Fibroblast of lung (primary cell): ENCODE results near the gene CRACDL. TPM values are rescaled to one million over a fixed set of nuclear protein-coding genes. Genes with fewer than 3 reads are reported as not detected.

Experiments
- DNase-seq, 2 donors: peaks; one replicate each; pipeline versions ENCODE4 v3.0.0 to v3.0.0-alpha.2; 2010; ENCODE audit warnings: low read depth in 2 of 2
- H2AFZ ChIP-seq: 2 replicates; pipeline ENCODE4 v1.5.1; 2012; ENCODE audit warnings: low read length, control low read depth, inconsistent platforms
- H3K27ac ChIP-seq: 2 replicates; pipeline ENCODE4 v1.5.1; 2011; ENCODE audit warnings: low read length, control low read depth; ENCODE audit not compliant: insufficient read depth
- H3K27me3 ChIP-seq: 2 replicates; pipeline ENCODE4 v1.5.1; 2011; ENCODE audit warnings: mild to moderate bottlenecking, low read length; ENCODE audit not compliant: control insufficient read depth, insufficient read depth
- H3K36me3 ChIP-seq: 2 replicates; pipeline ENCODE4 v1.5.1; 2011; ENCODE audit warnings: low read length; ENCODE audit not compliant: control insufficient read depth, insufficient read depth
- H3K4me1 ChIP-seq: 2 replicates; pipeline ENCODE4 v1.5.1; 2011; ENCODE audit warnings: low read length; ENCODE audit not compliant: control insufficient read depth, insufficient read depth; ENCODE audit errors: extremely low read depth
- H3K4me2 ChIP-seq: 2 replicates; pipeline ENCODE4 v1.5.1; 2011; ENCODE audit warnings: low read length, control low read depth; ENCODE audit not compliant: insufficient read depth; ENCODE audit errors: extremely low read depth
- H3K4me3 ChIP-seq, 4 experiments: fragments of 200-600 bp in 1 of 4; sonication (generic) in 1 of 4; replicated peaks in 1 of 4; 2 replicates each; pipeline ENCODE4 v1.5.1; 2011 to 2016; ENCODE audit warnings: low read length in 4 of 4, low read depth in 3 of 4, mild to moderate bottlenecking in 3 of 4, control low read depth in 2 of 4, inconsistent platforms in 1 of 4, mixed read lengths in 1 of 4; ENCODE audit not compliant: insufficient read depth in 1 of 4; ENCODE audit errors: control extremely low read depth in 1 of 4
- H3K79me2 ChIP-seq: 2 replicates; pipeline ENCODE4 v1.5.1; 2012; ENCODE audit warnings: mild to moderate bottlenecking, low read length, inconsistent platforms; ENCODE audit not compliant: control insufficient read depth, insufficient read depth
- H3K9ac ChIP-seq: 2 replicates; pipeline ENCODE4 v1.5.1; 2011; ENCODE audit warnings: mild to moderate bottlenecking, low read length, control low read depth; ENCODE audit not compliant: insufficient read depth
- H3K9me3 ChIP-seq: 2 replicates; pipeline ENCODE4 v1.5.1; 2012; ENCODE audit warnings: low read depth, low read length; ENCODE audit not compliant: control insufficient read depth, insufficient read depth
- H4K20me1 ChIP-seq: 2 replicates; pipeline ENCODE4 v1.5.1; 2011; ENCODE audit warnings: low read length; ENCODE audit not compliant: control insufficient read depth, insufficient read depth; ENCODE audit errors: extremely low read depth
- CTCF ChIP-seq, 2 donors: IDR thresholded peaks in 1 of 2; conservative IDR thresholded peaks in 1 of 2; 1 replicate in 1 of 2; 2 replicates in 1 of 2; pipeline ENCODE4 v1.5.1; 2011 to 2012; ENCODE audit warnings: low read length in 2 of 2, control low read depth in 1 of 2, inconsistent platforms in 1 of 2, low read depth in 1 of 2, mild to moderate bottlenecking in 1 of 2
- EZH2 ChIP-seq: IDR thresholded peaks from 2 replicates; pipeline ENCODE4 v1.5.1; 2012; ENCODE audit warnings: low read length, control low read depth, mild to moderate bottlenecking; ENCODE audit errors: missing control alignments
- polyA plus RNA-seq, 2 donors: library from polyadenylated mRNA; depleted of rRNA in 1 of 2; stranded (reverse) in 1 of 2; unstranded in 1 of 2; fragments of >200 nt; gene quantifications; 2 replicates each; pipeline ENCODE4 v1.2.1, GENCODE V29; 2011 to 2012; ENCODE audit warnings: missing spikeins in 1 of 2
- total RNA-seq: library from RNA; depleted of rRNA; stranded (reverse); fragments of >200 nt; gene quantifications from 2 replicates; pipeline ENCODE4 v1.2.1, GENCODE V29; 2014

CRACDL gene
- total and polyA plus RNA-seq, 2 donors (not counting 1 experiment from before 2014, with no cell fraction given), result not detected

DNA sequence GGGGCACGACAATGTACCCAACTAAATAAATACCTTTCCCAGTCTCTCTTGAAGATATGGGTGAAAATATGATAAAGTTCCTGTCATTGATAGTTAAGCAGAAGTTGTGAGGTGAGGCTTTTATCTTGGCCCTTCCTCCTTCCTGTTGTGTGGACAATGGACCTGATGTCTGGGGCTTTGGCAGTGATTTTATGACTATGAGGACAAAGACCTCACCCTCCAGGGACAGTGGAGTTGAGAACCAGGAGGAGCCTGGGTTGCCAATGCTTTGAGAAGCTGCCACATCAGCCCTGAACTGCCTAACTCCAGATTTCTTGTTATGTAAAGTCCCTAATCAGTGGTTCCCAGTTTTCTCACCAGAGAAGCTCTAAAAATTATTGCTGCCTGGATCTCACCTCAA lies 184.3 kb downstream of the CRACDL start:
- Histone ChIP-seq H3K4me1 (no peaks in the 10 kb centered on the region), H3K27me3 (peaks cover 2% of the 10 kb centered on the region), H4K20me1 (no peaks in the 10 kb centered on the region), H3K4me2 (no peak overlapping the region), H3K9ac (no peak overlapping the region), H3K4me3 (no peak overlapping the region), H3K9me3 (no peaks in the 10 kb centered on the region), H3K27ac (no peak overlapping the region), H3K79me2 (no peaks in the 10 kb centered on the region), H3K36me3 (no peaks in the 10 kb centered on the region), H2AFZ (no peak overlapping the region)
- DNase-seq, result no peak
- no peak for TF ChIP-seq EZH2
- no peak for TF ChIP-seq CTCF (conservative IDR thresholded peaks at IDR 0.05 in 1 of 2, IDR thresholded peaks at IDR 0.05 in 1 of 2; ENCODE audit: low read depth in 1 of 2, low read length in 2 of 2)

DNA sequence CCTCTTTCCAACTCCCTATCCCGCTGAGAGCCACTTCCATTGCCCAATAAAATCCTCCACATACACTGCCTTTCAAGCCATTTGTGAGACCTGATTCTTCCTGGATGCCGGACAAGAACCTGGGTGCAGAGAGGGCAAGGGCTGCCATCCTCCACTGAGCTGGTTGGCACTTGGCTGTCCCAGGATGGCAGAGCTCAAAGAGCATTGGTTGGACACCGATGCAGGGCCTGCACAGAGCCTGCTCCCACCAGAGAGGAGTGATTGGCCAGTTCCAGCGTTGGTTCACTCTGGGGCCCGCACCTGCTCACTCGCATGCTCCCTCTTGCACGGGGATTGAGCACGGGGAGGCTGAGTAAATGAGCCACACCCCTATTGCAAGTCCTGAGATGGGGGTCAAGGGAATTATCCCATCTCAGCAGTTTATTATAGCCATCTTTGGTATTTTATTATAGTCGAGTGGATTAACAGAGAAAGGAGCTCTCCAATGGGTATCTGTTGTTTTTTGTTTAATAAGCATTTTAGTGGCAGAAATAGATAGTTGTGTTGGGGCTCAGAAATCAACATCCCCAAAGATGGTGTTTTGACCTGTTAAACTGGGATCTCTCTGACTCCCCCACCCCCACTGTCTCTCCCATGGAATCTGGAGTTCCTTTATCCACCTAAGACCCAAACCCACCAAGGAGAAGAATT lies 185.3 kb downstream of the CRACDL start:
- no peak for TF ChIP-seq CTCF (conservative IDR thresholded peaks at IDR 0.05 in 1 of 2, IDR thresholded peaks at IDR 0.05 in 1 of 2; ENCODE audit: low read depth in 1 of 2, low read length in 2 of 2)
- no peaks in the 10 kb centered on the region for H3K9me3 ChIP-seq
- DNase-seq, result no peak
- H3K79me2 ChIP-seq, result no peaks in the 10 kb centered on the region
- H3K27ac ChIP-seq, result no peak overlapping the region
- peaks cover 2% of the 10 kb centered on the region for H3K27me3 ChIP-seq
- H3K4me2 ChIP-seq, result no peak overlapping the region
- H4K20me1 ChIP-seq, result no peaks in the 10 kb centered on the region
- no peak overlapping the region for H3K9ac ChIP-seq
- no peak overlapping the region for H3K4me3 ChIP-seq
- no peak overlapping the region for H2AFZ ChIP-seq
- H3K36me3 ChIP-seq, result no peaks in the 10 kb centered on the region
- H3K4me1 ChIP-seq, result no peaks in the 10 kb centered on the region

DNA sequence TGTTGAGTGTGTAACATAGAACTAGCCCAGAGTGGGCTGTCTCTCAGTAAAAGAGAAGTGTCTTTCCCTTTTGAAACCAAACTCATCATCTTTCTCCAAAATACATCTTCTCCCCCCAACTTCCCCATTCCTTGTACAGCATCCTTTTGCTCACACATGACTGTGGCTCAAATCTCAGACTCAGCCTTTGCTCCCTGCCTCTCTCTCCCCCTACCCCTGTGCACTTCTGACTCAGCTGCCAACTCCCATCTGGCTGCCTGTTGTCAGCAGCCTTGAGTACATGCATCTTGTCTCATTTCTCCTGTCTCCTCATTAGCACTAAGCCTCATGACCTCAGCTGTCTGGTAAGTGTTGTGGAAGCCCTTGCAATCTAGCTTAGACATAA lies 187.0 kb downstream of the CRACDL start:
- no peak overlapping the region for H2AFZ ChIP-seq
- H3K4me2 ChIP-seq, result no peak overlapping the region
- H3K27me3 ChIP-seq, result peaks cover 2% of the 10 kb centered on the region
- peak in 1 of 2 donors; percentile 24 for DNase-seq
- H3K9me3 ChIP-seq, result no peaks in the 10 kb centered on the region
- no peaks in the 10 kb centered on the region for H3K36me3 ChIP-seq
- H4K20me1 ChIP-seq, result no peaks in the 10 kb centered on the region
- TF ChIP-seq CTCF (conservative IDR thresholded peaks at IDR 0.05 in 1 of 2, IDR thresholded peaks at IDR 0.05 in 1 of 2; ENCODE audit: low read depth in 1 of 2, low read length in 2 of 2), result no peak
- no peak for TF ChIP-seq EZH2
- H3K79me2 ChIP-seq, result no peaks in the 10 kb centered on the region
- H3K27ac ChIP-seq, result no peak overlapping the region
- no peak overlapping the region for H3K4me3 ChIP-seq
- H3K9ac ChIP-seq, result no peak overlapping the region
- H3K4me1 ChIP-seq, result no peaks in the 10 kb centered on the region
